DMS114 treated with DMSO at 0.1 percent for 48 hours (cell line): ENCODE measurements around the gene PGGHG.
"Not testable (repeated sequence)": the region's sequence is repeated elsewhere in the genome, so short reads cannot be mapped to it uniquely, and the experiment has no call there.

Experiments used
- DNase-seq: peaks from one replicate; lab custom pipeline; 2025; ENCODE audit not compliant: unreplicated experiment; lab: John Stamatoyannopoulos, UW

PGGHG gene

DNA sequence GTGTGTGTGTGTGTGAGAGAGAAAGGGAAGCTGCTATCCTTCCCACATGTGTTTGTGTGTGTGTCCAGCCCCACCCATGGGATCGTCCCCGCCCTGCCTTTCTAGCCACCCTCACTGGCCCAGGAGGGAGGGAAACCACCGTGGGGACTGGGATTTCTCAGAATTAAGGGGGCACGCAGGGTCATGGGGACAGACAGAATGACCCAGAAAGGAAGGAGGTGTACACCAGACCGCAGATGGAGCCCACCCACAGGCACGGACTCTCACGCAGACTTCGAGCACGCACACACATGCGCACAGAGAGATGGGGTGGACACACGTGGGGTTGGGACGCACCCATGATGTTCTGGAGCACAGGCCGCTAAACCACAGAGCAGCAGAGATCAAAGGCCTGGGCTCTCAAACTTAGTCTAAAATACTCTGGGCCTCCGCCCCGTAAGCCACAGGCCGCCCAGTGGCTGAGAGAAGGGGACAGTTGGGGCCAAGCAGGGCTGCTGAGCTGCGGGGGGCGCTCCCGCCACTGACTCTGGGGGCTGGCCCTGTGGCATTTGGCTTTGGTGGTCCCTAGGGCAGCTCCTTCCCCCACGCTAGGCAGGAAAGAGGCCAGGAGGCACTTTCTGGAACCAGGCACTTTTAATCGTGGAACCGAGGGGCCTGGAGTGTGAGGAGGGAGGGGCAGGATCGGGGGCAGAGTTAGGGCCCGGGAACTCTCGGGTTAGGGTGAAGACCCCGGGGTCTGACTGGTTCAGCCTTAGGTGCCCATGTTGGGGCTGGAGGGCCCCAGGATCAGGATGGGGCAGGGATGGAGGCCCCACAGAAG, 8.9 kb downstream of the PGGHG start:
- DNase-seq = no peak

DNA sequence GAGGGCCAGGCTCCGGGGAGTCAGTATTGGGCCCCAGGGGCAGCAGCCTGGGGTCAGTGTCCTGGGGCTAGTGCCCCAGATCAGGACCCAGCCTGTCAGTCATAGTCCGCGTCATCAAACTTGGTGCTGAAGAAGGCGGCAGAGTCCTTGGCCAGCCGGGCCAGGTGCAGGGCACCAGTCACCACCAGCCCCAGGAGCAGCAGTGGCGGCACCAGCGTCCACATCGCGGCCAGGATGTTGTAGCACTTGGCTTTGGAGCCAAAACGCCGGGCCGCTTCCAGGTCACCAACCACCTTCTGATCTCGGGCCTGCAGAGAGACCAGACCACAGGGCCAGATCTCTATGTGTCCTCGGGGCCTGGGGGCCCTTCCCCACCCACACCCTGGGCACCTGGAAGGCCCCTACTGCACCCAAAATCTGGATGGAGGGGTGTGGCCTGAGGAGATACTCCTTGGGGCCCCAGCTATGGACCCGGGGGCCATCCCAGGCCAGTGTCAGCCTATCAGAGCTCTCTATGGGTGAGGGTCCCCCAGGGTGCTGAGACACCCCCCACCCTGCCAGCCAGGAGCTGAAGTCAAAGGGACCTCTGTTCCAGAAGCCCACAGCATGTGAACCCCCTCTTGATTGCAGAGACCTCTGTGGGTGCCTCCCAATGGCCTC, 9.6 kb downstream of the PGGHG start:
- no peak for DNase-seq

DNA sequence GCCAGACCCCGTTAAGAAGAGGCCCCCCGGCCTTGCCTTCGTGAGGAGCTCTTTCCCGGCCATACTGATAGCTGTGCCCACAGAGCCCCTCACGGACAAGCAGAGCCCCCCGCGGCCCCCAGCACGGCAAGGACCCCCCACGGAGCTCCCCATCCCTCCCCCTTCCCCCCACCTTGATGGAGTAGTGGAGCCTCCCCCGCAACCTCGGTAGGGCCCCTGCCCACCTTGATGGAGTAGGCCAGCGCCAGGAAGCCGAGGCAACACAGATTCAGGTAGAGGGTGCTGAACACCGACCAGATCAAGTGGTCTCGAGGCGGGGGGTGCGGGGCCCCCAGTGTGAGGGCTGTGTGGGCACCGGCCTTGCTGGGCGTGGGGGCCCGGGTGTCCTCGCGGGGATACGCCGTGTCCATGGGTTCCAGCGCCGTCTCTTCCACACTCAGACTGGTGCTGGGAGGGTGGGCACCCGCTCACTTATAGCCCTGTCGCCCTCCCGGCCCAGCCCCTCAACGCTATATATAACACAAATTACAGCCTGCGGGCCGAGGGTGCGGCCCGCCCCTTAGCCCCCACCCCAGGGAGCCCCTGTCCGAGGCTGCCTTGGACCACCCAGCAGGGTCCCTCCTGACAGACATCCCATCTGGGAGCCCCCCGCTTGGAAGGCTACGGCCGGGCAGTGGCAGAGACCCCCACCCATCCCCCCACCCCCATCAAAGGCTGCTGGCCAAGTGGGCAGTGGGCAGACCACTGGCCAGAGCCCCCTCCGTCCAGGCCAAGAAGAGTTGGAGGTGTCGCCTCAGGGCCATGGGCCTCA, 10.4 kb downstream of the PGGHG start, which contains the start of gene IFITM5:
IFITM5 (minus strand) TSS at position 446 of the 811 bp plus-strand sequence; CDS start at position 410, 36 bp downstream.
- no peak for DNase-seq

DNA sequence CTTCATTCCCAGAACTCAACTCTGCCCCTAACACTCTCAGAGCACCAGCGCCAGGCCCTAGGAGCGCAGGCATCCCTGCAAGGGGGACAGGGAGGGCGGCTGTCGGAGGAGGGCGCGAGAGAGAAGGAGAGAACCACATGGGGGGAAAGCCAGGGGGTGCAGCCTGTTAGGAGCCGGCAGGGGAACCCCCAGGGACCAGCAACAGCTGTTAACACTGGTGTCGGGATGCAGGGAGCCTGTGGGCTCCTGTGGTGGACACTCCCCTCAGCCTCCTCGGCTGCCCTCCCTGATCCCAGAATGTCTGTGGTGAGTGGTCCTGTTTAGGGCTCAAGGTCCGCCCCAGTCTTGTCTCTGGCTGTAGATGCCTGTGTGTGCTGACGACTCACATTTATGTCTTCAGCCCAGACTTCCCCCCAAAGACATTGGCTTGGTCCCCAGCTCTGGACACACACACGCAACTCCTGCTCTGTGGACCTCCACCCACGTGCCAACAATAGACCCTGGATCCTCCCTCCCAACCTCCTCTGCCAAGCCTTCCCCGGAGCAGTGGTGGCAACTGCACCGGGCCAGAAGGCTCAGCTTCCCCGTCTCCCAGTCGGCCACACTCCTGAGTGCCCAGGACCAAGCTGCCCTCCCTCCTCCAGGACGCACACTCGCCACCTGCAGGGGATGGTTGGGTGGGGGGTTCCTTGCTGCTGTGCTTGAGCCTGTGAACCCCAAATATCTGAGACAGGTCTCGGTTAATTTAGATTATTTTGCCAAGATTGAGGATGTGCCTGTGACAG, 11.2 kb downstream of the PGGHG start:
- DNase-seq = no peak

DNA sequence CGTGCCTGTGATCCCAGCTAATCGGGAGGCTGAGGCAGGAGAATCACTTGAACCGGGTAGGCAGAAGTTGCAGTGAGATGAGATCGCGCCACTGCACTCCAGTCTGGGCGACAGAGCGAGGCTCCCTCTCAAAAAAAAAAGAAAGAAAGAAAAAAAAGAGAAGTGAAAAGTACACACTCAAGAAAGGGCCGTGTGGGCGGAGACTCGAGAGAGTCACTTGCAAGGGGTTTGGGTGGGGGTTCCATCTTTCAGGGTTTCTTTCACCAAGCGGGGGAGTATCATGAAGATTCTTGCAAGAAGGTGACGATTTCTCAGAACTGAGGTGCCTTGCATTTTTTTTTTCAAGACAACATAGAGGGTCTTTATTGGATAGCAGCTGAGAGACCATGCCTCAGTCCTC, 14.4 kb downstream of the PGGHG start:
- no peak for DNase-seq

DNA sequence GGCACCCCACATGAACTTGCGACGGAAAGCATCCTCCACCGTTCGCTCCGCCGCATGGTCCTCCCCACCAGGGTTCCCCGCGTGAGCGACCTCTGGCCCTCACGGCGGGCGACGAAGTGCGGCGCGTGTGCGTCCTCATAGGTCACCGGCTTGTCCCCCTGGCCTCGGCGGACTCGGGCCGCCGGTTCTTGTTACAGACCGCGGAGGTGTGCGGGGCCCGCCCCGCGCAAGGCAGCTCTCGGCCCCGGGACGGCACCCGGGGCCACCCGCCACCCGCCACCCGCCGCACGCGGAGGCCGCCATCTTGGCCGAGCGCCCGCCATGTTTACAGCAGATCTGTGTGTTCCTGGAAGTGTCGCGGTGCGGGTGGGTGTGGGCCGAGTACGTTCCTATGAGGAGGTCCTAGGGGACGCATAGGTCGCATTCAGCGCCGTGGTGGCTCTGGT, 15.2 kb downstream of the PGGHG start:
- no peak for DNase-seq

DNA sequence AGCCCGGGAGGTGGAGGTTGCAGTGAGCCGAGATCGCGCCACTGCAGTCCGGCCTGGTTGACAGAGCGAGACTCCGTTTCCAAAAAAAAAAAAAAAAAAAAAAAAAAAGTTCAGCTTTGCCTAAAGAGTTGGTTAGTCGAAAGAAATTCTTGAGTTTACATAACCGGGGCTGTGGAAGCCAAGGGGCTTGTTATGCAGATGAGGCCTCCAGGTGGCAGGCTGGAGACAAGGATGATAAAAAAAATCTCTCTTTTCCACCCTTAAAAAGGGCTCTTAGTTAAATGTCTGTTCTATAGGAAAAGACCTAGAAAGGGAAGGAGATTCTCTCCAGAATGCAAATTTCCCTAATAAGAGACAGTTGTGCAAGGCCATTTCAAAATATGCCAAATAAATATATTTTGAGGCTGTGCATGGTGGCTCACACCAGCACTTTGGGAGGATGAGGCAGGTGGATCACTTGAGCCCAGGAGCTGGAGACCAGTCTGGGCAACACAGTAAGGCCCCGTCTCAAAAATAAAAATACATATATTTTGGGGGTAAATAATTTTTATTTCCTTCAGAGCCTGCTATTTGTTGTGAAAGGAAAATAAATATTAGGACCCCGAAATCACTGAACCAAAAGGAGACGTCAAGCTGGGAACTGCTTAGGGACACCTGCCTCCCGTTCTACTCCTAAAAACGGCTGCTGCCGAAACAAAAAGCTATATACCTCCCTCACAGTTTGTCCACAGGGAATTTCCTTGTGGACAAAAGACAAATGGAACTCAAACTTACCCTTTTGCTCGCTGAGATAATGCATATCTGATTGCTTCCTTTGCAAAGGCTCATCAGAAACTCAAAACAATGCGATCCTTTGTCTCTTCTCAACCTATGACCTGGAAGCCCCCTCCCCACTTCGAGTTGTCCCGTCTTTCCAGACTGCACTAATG, 16.3 kb downstream of the PGGHG start:
- DNase-seq = no peak

DNA sequence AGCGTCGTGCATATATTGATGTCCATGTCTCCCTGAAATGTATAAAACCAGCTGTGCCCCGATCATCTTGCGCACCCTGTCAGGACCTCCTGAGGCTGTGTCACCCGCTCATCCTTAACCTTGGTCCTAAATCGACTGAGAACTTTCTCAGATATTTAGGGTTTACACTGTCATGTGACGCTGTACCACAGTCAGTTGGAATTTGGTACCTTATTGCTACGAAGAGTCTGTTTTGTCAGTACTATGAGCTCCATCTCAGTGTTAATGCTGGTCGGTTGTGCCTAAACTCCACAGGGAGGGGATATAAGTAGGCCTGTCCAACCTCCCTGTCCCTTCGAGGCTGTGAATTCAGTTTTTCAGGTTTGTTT, 16.9 kb downstream of the PGGHG start:
- no peak for DNase-seq

DNA sequence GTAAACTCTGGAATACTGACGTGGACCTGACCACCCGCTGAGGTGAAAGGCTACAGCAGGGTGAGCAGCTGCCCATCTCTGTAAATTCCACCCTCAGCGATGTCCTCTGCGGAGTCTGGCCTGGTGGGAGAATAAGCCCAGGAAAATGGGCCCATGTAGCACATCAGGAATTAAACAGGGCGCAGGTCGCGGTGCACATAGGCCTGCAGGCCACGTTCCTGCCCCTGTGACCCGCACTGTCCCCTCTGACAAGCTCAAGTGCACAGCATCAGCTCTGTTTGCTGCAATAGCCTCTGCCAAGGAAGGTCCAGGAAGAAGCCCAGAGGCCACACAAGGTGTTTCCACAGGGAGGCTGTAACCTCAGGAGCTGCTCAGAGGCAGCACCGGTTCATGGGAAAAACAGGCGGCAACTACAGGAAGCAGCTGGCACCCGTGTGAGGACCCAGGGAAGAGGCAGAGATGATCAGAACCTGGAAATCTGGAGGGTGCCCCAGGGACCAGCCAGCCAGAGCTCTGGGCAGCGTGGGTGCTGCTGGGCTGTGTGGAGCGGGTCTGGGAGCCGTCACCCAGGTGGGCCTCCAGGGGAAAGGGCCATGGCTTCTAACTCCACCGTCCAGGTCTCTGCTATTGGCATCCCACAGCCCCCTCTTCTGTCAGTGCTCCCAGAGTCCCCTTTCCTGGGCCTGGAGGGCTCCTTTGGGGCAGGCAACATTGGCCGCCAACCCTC, 17.9 kb downstream of the PGGHG start:
- DNase-seq = no peak

DNA sequence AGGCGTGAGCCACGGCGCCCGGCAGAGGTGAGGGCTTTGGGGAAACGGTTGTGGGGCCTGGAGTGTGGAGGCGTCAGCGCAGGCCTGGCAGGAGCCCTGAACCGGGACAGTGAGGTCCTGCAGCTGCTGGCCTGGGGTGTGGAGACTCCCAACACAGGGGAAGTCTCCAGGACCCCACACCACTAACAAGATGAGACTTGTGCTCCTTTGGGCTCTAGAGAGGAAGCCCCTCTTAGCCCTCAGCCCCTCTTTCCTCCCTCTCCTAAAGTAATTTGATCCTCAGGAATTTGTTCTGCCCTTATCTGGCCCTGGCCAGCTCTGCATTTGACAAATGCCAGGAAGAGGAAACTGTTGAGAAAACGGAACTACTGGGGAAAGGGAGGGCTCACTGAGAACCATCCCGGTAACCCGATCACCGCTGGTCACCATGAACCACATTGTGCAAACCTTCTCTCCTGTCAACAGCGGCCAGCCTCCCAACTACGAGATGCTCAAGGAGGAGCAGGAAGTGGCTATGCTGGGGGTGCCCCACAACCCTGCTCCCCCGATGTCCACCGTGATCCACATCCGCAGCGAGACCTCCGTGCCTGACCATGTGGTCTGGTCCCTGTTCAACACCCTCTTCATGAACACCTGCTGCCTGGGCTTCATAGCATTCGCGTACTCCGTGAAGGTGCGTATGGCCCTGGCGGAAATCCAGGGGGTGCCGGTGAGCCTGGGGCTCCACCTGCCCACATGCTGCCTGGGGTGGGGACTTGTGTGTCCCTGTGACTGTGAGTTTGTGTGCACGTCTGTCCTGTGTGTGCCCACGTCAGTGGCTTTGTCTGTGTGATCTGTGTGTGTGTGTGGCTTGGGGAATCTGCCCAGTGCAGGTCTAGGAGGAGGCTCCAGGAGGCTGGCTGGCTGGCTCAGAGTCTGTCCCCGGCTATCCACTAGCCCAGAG, 19.1 kb downstream of the PGGHG start, which contains the start of gene IFITM2:
IFITM2 (plus strand) TSS at position 51 of the 943 bp plus-strand sequence; CDS start at position 428, 377 bp downstream.
- not testable (repeated sequence) for DNase-seq

DNA sequence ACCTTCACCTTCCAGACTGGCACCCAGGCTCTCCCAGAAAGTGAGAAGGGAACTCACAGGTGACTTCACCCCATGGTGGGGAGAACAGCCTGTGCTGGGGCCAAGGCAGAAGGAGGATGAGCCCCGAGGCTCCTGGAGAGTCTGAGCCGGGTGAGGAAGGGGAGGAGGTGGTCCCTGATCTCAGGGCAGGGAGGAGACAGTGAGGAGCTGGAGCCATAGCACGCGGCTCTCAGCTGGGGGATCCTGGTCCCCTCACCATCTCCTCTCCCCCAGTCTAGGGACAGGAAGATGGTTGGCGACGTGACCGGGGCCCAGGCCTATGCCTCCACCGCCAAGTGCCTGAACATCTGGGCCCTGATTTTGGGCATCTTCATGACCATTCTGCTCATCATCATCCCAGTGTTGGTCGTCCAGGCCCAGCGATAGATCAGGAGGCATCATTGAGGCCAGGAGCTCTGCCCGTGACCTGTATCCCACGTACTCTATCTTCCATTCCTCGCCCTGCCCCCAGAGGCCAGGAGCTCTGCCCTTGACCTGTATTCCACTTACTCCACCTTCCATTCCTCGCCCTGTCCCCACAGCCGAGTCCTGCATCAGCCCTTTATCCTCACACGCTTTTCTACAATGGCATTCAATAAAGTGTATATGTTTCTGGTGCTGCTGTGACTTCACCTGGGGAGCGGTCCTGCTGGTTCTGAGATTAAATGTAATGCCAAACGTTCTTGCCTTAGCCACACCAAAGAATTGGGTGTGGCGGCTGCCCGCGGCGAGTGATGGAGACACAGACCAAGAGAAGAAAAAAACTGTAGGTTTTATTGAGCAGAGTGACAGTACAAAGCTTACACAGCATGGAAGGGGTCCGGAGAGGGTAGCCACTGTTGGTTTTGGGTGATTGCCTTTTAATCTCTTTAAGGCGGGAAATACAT, 20.1 kb downstream of the PGGHG start:
- not testable (repeated sequence) for DNase-seq

DNA sequence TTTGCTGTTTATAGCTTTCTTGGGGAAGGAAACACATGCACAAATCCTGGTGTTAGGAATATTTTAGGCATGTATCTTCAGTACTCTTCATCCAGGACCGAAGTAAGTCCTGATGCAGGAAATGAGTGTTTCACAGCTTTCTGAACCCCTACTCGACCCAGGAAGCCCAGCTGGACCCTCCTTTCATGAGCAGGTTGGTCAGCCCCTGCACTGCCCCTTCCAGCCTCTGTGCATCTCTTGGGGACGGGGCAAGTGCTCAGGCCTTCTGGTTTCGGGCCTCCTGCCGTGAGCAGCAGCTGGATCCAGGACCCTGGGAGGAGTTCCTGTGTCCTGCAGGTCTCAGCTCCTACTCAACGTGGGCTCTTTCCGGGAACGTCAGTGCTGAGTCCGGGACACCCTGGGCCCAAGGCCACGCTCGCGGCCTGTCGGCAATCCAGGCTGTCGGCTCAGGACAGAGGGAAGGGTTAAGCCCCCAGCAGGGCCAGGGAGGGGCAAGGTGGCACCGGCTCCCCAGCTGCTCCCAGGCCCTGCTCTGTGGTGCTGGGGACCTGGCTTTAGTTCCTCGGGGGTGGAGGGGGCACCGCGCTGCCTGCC, 21.1 kb downstream of the PGGHG start:
- not testable (repeated sequence) for DNase-seq

DNA sequence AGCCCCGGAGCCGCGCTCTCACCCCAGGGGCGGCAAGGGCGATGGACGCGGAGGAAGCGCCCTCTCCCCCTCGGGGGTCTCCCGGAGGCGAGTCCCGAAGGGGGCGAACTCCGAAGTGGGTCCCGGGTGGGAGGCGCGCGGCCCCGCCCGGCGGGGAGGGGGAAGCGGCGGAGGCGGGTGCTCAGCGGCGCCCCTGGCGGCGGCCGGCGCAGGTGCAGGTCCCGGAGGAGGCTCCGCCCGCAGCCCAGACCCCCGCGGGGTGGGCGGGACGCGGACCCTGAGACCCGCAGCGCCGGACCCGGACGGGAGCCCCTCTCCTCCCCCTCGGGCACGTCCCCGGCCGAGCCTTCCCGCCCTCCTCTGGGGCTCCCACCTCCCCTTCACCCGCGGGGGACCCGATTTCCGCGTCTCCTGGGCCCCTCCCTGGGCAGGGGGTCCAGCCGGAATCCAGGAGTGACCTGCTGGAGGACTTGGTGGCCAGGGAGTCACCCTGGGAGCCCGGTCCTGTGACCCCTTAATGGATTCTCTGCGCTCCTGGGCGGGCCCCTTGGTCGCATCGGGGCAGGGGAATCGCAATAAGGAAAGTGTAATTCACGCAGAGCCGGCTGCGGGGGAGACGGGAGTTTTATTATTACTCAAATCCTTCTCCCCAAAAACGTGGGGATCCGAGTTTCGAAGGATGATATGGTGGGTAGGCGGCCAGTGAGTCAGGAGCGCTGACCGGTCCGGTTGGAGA, 22.3 kb downstream of the PGGHG start:
- not testable (repeated sequence) for DNase-seq

DNA sequence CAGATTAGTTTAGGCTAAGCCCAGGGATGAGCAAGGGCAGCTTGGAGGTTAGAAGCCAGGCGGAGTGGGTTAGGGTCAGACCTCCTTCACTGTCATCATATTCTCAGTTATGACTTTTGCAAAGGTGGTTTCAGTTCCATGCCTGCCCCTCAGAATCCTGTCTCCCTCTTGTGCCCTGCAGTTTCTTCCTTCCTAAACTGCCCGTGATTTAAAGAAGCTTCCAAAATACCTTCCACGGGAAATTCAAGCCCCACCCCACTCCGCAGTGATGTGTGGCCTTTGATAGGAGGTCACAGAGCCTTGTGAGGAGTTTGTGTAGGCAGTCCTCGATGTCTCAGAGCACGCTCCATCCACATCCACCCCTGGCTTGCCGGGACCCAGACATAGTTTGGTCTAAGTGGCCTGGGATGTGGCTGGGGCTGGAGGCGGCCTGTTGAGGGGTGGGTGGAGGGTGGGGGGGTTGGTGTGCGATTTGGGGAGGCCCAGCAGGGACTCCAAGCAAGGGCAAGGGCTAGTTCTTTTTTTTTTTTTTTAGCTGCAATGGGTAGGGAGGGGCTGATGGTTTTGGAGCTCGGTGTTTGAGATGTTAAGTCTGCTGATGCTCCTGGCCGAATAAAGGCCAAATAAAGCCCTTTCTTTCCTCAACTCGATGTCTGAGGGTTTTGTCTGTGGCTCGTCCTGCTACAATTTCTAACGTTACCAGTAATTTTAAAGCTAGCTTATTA, 23.3 kb downstream of the PGGHG start:
- DNase-seq = no peak

DNA sequence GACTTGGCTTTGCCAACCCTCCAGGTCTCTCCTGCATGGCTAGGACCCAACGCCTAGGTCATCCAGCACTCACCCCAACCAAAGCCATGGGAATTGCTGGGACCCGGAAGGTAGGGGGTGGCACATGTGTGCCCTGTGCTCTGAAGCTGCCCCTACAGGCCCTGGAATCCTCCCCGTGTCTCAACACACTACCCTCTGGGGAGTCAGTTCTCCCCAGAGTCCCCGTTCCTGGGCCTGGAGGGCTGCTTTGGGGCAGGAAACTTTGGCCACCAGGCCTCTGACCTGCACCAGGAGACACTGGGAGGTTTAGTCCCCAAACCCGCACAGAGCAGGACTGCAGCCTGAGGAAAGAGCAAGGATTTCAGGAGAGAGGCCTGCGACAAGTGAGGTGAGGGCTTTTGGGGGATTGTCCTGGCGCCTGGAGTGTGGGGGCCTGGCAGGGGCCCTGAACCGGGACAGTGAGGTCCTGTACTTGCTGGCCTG, 24.4 kb downstream of the PGGHG start:
- no peak for DNase-seq
